A549 (cell line): ENCODE results near the gene APOD. TPM values are rescaled to one million over a fixed set of nuclear protein-coding genes. Genes with fewer than 3 reads are reported as not detected.
"Not testable (repeated sequence)": the region's sequence is repeated elsewhere in the genome, so short reads cannot be mapped to it uniquely, and the experiment has no call there.

Experiments
- ATAC-seq, 2 experiments: fragments of 200-7000 bp in 1 of 2; fragments of >200 bp in 1 of 2; cut with Nextera tagmentation in 1 of 2; cut with Tn5 transposase in 1 of 2; 3 replicates each; pipeline versions ENCODE4 v1.8.0 to v1.9.1; 2018 to 2020; ENCODE audit warnings: mild to moderate bottlenecking in 1 of 2, moderate library complexity in 1 of 2
- CTCF ChIA-PET: fragments of 300-600 bp; sonication (Branson Sonifier 250); formaldehyde crosslinking; extraction: SDS; loops from one replicate; lab custom pipeline; 2021; ENCODE audit warnings: antibody characterized with exemption, inconsistent platforms; lab: Yijun Ruan, JAX
- POLR2A ChIA-PET: fragments of 350-600 bp; formaldehyde crosslinking; extraction: SDS; loops from one replicate; lab custom pipeline; 2021; ENCODE audit warnings: antibody characterized with exemption, inconsistent platforms; lab: Yijun Ruan, JAX
- DNase-seq, 2 experiments: peaks; one replicate each; pipeline versions ENCODE4 v3.0.0 to v3.0.0-alpha.2; 2011 to 2016; ENCODE audit warnings: low read depth in 1 of 2, low spot score in 1 of 2
- FAIRE-seq: peaks from 2 replicates; lab custom pipeline; 2011; peaks lifted over from hg19 to GRCh38; lab: Jason Lieb, UNC
- H3K27ac ChIP-seq, 2 experiments: fragments of >200 bp; sonication (Bioruptor Twin); formaldehyde crosslinking; 3 replicates each; pipeline ENCODE4 v1.5.1; 2016 to 2017
- H3K4me1 ChIP-seq: fragments of >200 bp; sonication (Bioruptor Twin); formaldehyde crosslinking; 3 replicates; pipeline ENCODE4 v1.6.1; 2016
- H3K4me2 ChIP-seq: fragments of >200 bp; sonication (Bioruptor Twin); formaldehyde crosslinking; 3 replicates; pipeline ENCODE4 v1.6.1; 2016
- H3K4me3 ChIP-seq: fragments of >200 bp; sonication (Bioruptor Twin); formaldehyde crosslinking; 3 replicates; pipeline ENCODE4 v1.5.1; 2016
- H3K9me3 ChIP-seq: fragments of >200 bp; sonication (Bioruptor Twin); formaldehyde crosslinking; 3 replicates; pipeline ENCODE4 v1.6.1; 2016
- WGBS: methylation state at CpG from one replicate; pipeline ENCODE4 v1.1.6; 2017; ENCODE audit errors: missing lambda C conversion rate; 5-methylcytosine and 5-hydroxymethylcytosine counted together
- polyA plus RNA-seq, 4 experiments: library from polyadenylated mRNA; depleted of rRNA in 3 of 4; stranded (reverse); fragments of >200 nt; fragmentation: RNase III in 1 of 4; extraction: RNeasy Plus Mini Kit Qiagen cat#74134 plus additional on column Dnase treatment in 1 of 4; gene quantifications; 2 replicates in 3 of 4; 3 replicates in 1 of 4; pipeline ENCODE4 v1.2.3, GENCODE V29; 2011 to 2017

The APOD gene
- polyA plus RNA-seq, 2 of the 4 experiments (the other 2 are of a cell fraction), result 0.15 to 2.8 TPM

DNA sequence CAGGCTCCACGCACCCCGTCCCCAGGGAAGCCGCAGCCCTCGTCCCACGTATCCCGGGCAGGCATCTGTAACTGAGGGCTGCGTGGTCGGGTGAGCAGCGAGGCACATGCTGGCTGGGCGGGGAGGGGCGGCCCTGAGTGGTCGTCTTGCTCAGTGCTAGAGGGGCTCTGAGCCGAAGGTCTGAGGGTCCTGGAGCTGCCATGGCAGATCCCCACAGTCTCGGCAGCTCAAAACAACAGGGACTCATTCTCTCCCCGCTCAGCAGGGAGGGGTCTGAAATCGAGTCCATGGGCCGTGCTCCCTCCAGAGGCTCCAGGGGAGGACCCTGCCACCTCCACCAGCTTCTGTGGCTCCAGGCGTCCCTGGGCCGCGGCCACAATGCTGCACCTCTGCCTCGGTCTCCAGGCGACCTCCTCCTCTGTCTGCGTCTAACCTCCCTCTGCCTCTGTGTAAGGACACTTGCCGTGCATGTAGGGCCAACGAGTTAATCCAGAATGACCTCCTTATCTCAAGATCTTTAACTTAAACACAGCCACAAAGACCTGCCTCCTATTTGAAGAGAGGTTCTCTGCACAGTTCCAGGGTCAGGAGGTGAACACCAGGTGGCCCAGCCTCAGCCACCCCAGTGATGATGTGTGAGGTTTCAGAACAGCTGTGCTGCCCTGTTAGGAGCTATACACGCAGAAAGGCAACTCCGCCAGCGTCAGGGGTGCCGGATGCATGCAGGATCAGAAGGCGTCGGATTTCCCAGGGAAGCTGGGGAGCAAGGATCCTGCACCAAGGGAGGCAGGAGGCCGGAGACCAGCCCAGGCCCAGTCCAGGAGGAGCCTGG lies 46.6 kb upstream of the APOD start:
- POLR2A ChIA-PET, FAIRE-seq, H3K4me3 ChIP-seq, DNase-seq, H3K4me2 ChIP-seq, CTCF ChIA-PET, H3K9me3 ChIP-seq, ATAC-seq, H3K4me1 ChIP-seq, H3K27ac ChIP-seq: not testable (repeated sequence)
- WGBS, result 56% methylated on average over 14 of the region's 32 CpGs

DNA sequence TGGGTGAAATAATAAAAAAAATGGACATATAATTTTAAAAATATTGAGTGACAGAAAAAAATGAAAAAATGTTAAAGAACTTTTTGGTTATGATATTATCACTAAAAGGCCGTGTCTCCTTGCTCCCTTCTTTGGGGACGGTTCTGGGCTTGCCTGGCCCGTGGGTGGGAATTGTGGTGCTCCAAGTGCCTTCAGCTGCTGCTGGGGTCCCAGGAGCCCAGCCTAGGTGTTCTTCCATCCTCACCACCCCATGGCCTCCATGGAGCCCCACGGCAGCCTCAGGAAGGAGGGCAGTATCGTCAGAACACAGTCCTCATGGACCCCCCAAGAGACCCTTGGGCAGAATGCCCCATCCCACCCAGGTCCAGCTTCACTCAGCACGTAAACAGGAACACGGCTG lies 45.9 kb upstream of the APOD start:
- H3K4me3 ChIP-seq, ATAC-seq, DNase-seq, FAIRE-seq, H3K27ac ChIP-seq, H3K4me2 ChIP-seq, H3K4me1 ChIP-seq, POLR2A ChIA-PET, CTCF ChIA-PET, H3K9me3 ChIP-seq: not testable (repeated sequence)
- 54% methylated on average over 4 of the region's 7 CpGs for WGBS

DNA sequence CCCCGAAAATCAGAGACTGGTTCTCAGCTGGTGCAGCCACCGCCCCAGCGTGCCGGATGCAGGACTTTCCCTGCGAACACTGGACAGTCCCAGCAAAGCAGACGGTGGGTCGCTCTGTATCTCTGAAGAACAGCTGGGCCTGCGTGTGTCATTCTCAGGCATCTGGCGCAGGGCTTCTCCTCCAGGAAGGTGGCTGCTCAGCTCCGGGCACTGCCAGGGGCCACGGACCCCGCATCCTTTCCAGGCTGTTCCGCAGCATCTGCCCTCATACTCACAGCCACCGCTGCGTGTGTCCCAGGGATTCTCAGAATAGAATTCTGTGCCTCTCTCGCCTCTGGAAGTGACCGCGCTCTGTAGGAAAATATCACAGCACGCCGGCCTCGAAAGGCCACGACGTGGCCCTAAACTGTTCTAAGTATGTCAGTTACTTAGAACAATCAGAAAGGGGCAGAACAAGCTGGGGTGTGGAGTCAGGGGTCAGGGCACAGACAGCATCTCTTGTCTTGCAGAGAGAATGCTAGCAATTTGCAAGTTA lies 44.7 kb upstream of the APOD start:
- DNase-seq, H3K4me1 ChIP-seq, CTCF ChIA-PET, H3K9me3 ChIP-seq, ATAC-seq, H3K27ac ChIP-seq, H3K4me3 ChIP-seq, H3K4me2 ChIP-seq, FAIRE-seq, POLR2A ChIA-PET: not testable (repeated sequence)
- 82% methylated on average over 23 of the region's 23 CpGs for WGBS

DNA sequence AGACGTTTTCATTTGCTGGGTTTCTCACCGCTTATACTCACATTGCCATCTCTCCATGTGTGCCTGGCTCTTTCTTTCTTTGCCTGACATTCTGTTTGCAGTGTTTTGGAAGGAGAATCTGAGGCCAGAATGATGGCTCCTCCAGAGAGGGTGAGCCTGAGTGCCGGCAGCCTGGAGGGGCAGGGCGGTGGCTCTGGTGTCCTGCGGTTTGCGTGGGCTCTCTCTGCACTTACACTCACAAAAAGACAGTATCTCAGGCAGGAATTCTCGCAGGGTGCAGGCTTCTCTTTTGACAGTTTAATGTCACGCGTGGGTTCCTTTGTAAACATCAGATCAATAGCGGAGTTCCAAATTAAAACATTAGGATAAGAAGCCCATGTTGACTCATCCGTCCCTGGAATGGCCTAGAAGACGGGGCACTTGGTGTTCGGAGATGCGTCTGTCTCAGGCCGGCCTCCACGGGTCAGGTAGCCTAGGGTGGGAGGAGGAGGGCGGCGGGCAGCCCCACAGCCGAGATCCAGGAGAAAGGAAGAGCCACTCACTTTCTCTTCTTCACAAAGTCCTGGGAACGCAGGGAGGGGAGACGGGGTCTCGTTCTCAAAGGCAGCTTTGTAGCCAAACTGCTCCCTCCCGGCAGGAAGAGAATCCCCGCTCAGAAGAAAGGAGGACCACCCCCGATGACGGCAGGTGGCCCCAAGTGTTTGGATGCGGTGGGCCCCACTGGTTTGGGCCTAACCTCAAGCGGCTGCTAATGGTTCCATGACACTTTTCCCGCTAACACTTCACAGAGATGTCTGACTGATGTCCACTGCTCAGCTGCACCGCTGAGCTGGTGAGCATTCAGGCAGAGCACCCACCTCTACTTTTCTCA lies 44.0 kb upstream of the APOD start:
- CTCF ChIA-PET, H3K4me2 ChIP-seq, H3K27ac ChIP-seq, FAIRE-seq, POLR2A ChIA-PET, H3K4me3 ChIP-seq, DNase-seq, ATAC-seq, H3K9me3 ChIP-seq, H3K4me1 ChIP-seq: not testable (repeated sequence)
- WGBS, result 71% methylated on average over 26 of the region's 30 CpGs

DNA sequence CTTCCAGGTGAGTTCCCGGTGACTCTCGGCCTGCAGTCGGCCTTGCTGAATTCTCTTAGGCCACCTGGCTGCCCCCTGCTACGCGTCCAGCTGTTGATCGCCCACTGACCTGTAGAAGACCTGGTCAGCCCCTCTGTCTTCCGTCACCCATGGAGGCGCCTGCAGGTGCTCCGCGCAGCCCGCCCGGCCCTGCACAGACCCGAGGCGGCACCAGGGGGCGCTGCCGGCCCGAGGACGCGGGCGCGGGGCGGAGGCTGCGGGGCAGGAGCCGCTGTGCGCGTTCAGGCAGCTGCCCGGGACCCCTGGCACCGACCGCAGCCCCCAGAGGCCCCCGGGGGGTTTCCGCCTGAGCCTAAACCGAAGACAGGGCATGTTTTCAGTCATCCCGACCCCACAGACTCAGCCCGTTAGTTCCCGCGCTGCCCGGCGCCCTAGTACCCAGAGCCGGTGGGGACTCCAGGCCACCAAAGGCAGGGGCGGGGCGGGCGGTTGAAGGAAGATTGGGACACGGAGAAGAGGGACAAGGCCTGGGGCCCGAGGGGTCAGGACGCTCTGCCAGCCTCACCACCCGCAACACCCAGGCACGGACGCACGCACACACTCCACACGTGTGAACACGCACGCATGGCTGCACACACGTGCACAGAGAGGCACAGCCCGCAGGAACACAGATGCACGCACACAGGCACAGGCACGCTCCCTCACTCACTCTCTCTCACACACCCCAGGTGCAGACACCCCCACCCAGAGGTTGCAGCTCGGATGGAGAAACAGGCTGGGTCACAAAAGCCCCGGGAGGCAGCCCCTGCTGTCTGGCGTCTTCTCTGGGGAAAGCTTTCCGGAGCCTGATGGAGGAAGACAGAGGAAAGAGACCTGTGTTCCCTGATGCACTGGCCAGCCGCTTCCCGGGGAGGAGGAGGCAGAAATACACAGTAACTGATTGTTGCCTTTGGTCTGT lies 41.1 kb upstream of the APOD start:
- Histone ChIP-seq H3K27ac (peak overlapping the region in 1 of 2 experiments; percentile 63; a peak in 1 of 6 replicates), H3K4me2 (peak overlapping the region; percentile 62; the same call in 2 of the 3 replicates), H3K4me3 (0 out of 3 replicates have a peak overlapping the region, but pooled peaks have one; percentile 30)
- WGBS, result 33% methylated on average over 12 of the region's 62 CpGs
- POLR2A ChIA-PET, H3K4me1 ChIP-seq, H3K9me3 ChIP-seq, DNase-seq, FAIRE-seq: not testable (repeated sequence)
- peak; percentile 81 to 96 for ATAC-seq
- CTCF ChIA-PET, result interaction anchor here (0.7 kb wide), 2 partner anchors 92 to 121 kb away, joined by 3 to 4 read pairs; no protein-coding TSS in a partner anchor

DNA sequence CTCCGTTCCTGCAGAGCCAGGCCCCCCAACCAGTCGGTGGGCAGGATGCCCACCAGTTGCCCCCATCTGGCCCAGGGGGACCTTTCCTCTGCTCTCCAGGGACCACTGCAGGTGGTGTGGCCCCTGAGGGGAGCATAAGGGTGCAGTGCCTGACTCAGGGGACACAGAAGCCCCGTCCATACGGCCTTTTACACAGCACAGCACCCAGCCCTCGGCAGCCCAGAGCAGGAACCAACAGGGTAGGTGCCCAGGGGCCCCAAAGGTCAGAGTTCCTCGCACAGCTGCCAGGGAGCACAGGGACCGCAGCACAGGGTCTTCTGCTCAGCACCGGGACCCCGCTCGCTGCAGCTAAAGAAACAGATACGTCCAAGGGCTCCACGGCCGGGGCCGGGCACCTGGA lies 40.4 kb upstream of the APOD start:
- DNase-seq, H3K27ac ChIP-seq, H3K4me2 ChIP-seq, CTCF ChIA-PET, H3K4me3 ChIP-seq, H3K4me1 ChIP-seq, FAIRE-seq, POLR2A ChIA-PET, H3K9me3 ChIP-seq: not testable (repeated sequence)
- no CpG with 5 or more reads among the region's 14 CpGs for WGBS
- ATAC-seq, result peak; percentile 4 to 7; a peak in 4 of 6 replicates

DNA sequence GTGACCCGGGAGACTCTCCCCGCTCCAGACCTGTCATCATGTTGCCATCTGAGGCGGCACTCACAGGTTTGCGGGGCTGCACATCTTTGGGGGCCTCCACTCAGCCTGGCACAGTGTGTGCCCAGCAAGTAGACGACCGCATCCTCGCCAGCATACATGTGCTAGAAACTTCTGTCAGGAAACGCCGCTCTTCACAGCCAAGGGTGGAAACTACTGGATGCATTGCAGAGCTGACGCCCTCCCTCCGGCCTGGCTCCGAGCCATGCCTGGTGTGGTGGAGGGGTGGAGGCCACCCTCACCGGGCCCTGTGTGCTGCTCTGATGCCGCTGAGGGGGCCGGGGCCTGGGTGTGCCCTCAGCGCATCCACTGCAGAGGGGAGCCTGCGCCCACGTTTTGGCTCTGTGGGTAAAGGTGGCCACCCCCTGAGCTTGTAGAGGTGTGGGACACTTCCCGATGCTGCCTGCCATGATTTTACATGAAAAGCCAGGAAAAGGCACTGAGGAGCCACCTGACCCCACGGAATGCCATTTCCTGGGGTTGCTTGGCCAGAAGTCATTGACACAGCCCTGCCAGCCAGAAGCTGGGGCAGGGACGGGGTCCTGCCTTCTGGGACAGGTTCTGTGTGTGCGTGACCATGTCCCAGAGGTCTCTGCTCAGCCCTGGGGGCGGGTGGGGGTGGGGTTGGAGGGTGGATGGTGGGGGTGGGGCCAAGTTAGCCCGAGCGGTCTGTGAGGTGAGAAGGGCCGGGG lies 39.7 kb upstream of the APOD start:
- H3K4me2 ChIP-seq, FAIRE-seq, POLR2A ChIA-PET, H3K4me1 ChIP-seq, H3K27ac ChIP-seq, H3K4me3 ChIP-seq, DNase-seq, H3K9me3 ChIP-seq: not testable (repeated sequence)
- peak in 1 of 2 experiments; percentile 3; a peak in 2 of 6 replicates for ATAC-seq
- CTCF ChIA-PET, result interaction anchor here (0.6 kb wide), 1 partner anchor 226 kb away, joined by 3 read pairs; no protein-coding TSS in a partner anchor
- WGBS, result 90% methylated on average over 10 of the region's 26 CpGs

DNA sequence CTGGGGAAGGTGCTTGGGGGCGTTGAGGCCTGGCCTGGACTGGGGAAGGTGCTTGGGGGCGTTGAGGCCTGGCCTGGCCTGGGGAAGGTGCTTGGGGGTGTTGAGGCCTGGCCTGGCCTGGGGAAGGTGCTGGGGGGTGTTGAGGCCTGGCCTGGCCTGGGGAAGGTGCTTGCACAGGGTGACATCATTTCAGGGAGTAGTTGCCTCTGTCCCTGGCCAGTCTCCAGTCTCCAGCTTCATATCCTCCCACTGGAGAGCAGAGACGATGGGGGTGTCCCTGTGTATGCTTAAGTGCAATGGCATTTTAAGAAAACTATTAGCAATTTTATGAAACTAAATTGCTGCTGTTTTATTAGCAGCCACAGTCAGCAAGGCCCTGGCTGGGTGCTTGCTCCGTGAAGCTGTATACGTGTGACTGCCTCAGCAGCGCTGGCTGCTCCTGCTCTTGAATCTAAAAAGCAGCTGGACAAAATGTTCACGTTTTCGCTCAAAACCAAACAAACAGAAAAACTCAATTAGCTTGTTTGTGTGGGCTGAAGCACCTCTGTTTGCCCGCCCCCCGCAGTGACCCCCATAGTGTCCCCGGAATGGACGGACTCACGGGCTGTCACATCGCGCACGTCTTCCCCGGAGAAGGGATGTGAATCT lies 38.9 kb upstream of the APOD start:
- H3K4me2 ChIP-seq, H3K4me1 ChIP-seq, FAIRE-seq, H3K9me3 ChIP-seq, H3K4me3 ChIP-seq, H3K27ac ChIP-seq, ATAC-seq, POLR2A ChIA-PET, DNase-seq: not testable (repeated sequence)
- 73% methylated on average over 7 of the region's 17 CpGs for WGBS
- CTCF ChIA-PET, result interaction anchor here (0.6 to 1.1 kb wide), 2 partner anchors 126 to 227 kb away, joined by 3 read pairs; no protein-coding TSS in a partner anchor

DNA sequence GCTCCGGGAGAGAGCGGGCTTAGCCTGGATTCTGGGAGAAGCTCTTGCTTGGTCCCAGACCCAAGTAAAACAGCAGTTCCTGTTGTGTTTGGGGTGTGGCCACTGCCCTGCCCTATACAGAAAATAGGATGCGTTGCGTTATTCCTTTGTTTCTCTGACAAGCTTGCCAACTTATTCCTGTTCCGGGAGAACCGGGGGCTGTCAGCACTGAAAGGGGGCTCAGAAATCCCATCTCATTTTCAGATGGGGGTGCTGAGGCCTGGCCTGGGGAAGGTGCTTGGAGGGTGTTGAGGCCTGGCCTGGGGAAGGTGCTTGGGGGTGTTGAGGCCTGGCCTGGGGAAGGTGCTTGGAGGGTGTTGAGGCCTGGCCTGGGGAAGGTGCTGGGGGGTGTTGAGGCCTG lies 38.3 kb upstream of the APOD start:
- H3K4me2 ChIP-seq, H3K9me3 ChIP-seq, H3K4me3 ChIP-seq, DNase-seq, H3K4me1 ChIP-seq, H3K27ac ChIP-seq, POLR2A ChIA-PET, FAIRE-seq, ATAC-seq: not testable (repeated sequence)
- CTCF ChIA-PET, result interaction anchor here (1.1 kb wide), 1 partner anchor 126 kb away, joined by 3 read pairs; no protein-coding TSS in a partner anchor
- WGBS, result 91% methylated on average over 6 of the region's 6 CpGs
